Endothelial cell of umbilical vein (primary cell): ENCODE measurements around the gene PAX6. TPM values are rescaled to one million over a fixed set of nuclear protein-coding genes. Genes with fewer than 3 reads are reported as not detected.

Experiments
- Bru-seq: library from RNA; stranded (reverse); fragments of 400-500 nt; gene quantifications from one replicate; lab custom pipeline; 2021; lab: Mats Ljungman, UMichigan
- BruChase-seq, 2 experiments: library from RNA; stranded (reverse); fragments of 400-500 nt; gene quantifications; one replicate each; lab custom pipeline; 2021; lab: Mats Ljungman, UMichigan
- BruUV-seq: library from RNA; stranded (reverse); fragments of 400-500 nt; replicated peaks from 2 replicates; lab custom pipeline; 2021; lab: Mats Ljungman, UMichigan
- CTCF ChIA-PET: fragments of 300-600, 350-600 bp; sonication (Branson Sonifier 250); formaldehyde crosslinking; loops from one replicate; lab custom pipeline; 2021; ENCODE audit warnings: antibody characterized with exemption, inconsistent platforms; lab: Charles Lee
- POLR2A ChIA-PET: fragments of 300-600, 350-600 bp; sonication (Branson Sonifier 250); formaldehyde crosslinking; loops from one replicate; lab custom pipeline; 2021; ENCODE audit warnings: antibody characterized with exemption, inconsistent platforms; lab: Charles Lee
- DNase-seq: peaks from one replicate; pipeline ENCODE4 v3.0.0-alpha.2; 2011; ENCODE audit warnings: low read depth, low spot score
- FAIRE-seq: peaks from 2 replicates; lab custom pipeline; 2011; peaks lifted over from hg19 to GRCh38; lab: Jason Lieb, UNC
- H2AFZ ChIP-seq: 2 replicates; pipeline ENCODE4 v1.6.0; 2012; ENCODE audit warnings: low read depth, low read length, control low read depth, inconsistent platforms
- H3K27ac ChIP-seq: 2 replicates; pipeline ENCODE4 v1.5.1; 2011; ENCODE audit warnings: low read depth, mild to moderate bottlenecking, control low read depth, low read length, moderate library complexity; ENCODE audit not compliant: insufficient read depth
- H3K27me3 ChIP-seq, 2 experiments: 2 replicates each; pipeline versions ENCODE4 v1.6.0 to v1.6.1; 2011; ENCODE audit warnings: low read length in 2 of 2, mixed read lengths in 1 of 2; ENCODE audit not compliant: control insufficient read depth in 2 of 2, insufficient read depth in 2 of 2
- H3K36me3 ChIP-seq, 2 experiments: 2 replicates in 1 of 2; 3 replicates in 1 of 2; pipeline ENCODE4 v1.5.1; 2011; ENCODE audit warnings: low read length in 2 of 2, mild to moderate bottlenecking in 1 of 2, moderate library complexity in 1 of 2; ENCODE audit not compliant: control insufficient read depth in 2 of 2, insufficient read depth in 2 of 2; ENCODE audit errors: extremely low read depth in 1 of 2
- H3K4me1 ChIP-seq: 3 replicates; pipeline ENCODE4 v1.5.1; 2011; ENCODE audit warnings: mild to moderate bottlenecking, low read length; ENCODE audit not compliant: control insufficient read depth, insufficient read depth; ENCODE audit errors: extremely low read depth
- H3K4me2 ChIP-seq: 2 replicates; pipeline ENCODE4 v1.6.1; 2011; ENCODE audit warnings: low read length, control low read depth, mixed read lengths; ENCODE audit not compliant: insufficient read depth
- H3K4me3 ChIP-seq, 3 experiments: fragments of 200-600 bp in 1 of 3; sonication (generic), shearing (Covaris generic) in 1 of 3; replicated peaks in 1 of 3; 2 replicates each; pipeline ENCODE4 v1.5.1; 2011 to 2016; ENCODE audit warnings: control low read depth in 3 of 3, low read length in 3 of 3, mild to moderate bottlenecking in 2 of 3, inconsistent platforms in 1 of 3, low read depth in 1 of 3, moderate library complexity in 1 of 3; ENCODE audit not compliant: insufficient read depth in 1 of 3
- H3K79me2 ChIP-seq: 2 replicates; pipeline ENCODE4 v1.6.0; 2012; ENCODE audit warnings: low read length, inconsistent platforms; ENCODE audit not compliant: control insufficient read depth, insufficient read depth
- H3K9ac ChIP-seq: replicated peaks from 2 replicates; pipeline ENCODE3; 2011; ENCODE audit warnings: low read length, control low read depth; ENCODE audit not compliant: insufficient read depth; ENCODE audit errors: extremely low read depth
- H3K9me1 ChIP-seq: replicated peaks from 3 replicates; pipeline ENCODE4 v1.6.0; 2011; ENCODE audit warnings: mild to moderate bottlenecking, low read length; ENCODE audit not compliant: control insufficient read depth, insufficient read depth; ENCODE audit errors: extremely low read depth
- H3K9me3 ChIP-seq: replicated peaks from 2 replicates; pipeline ENCODE4 v1.5.1; 2012; ENCODE audit warnings: low read length, inconsistent platforms; ENCODE audit not compliant: control insufficient read depth, insufficient read depth
- H4K20me1 ChIP-seq: replicated peaks from 2 replicates; pipeline ENCODE3; 2011; ENCODE audit warnings: mild to moderate bottlenecking, low read length; ENCODE audit not compliant: control insufficient read depth, insufficient read depth; ENCODE audit errors: extremely low read depth
- EZH2 ChIP-seq: IDR thresholded peaks from 2 replicates; pipeline ENCODE4 v1.6.1; 2012; ENCODE audit warnings: borderline replicate concordance, low read depth, mild to moderate bottlenecking, moderate library complexity, low read length, inconsistent platforms; ENCODE audit not compliant: severe bottlenecking
- FOS ChIP-seq: IDR thresholded peaks from 2 replicates; pipeline ENCODE4 v1.6.1; 2011; ENCODE audit warnings: mild to moderate bottlenecking, low read length, moderate library complexity, borderline replicate concordance; ENCODE audit not compliant: insufficient read depth
- GATA2 ChIP-seq: IDR thresholded peaks from 2 replicates; pipeline ENCODE4 v1.7.0; 2011; ENCODE audit warnings: low read depth, mild to moderate bottlenecking, moderate library complexity, mixed read lengths, low read length; ENCODE audit not compliant: insufficient read length, insufficient read depth
- JUN ChIP-seq: IDR thresholded peaks from 2 replicates; pipeline ENCODE4 v1.6.1; 2011; ENCODE audit warnings: borderline replicate concordance, low read depth; ENCODE audit not compliant: insufficient read length, insufficient read depth
- MYC ChIP-seq: IDR thresholded peaks from one replicate; pipeline ENCODE4 v1.6.1; 2011; ENCODE audit warnings: mild to moderate bottlenecking, low read depth, low read length
- POLR2AphosphoS5 ChIP-seq: IDR thresholded peaks from 2 replicates; pipeline ENCODE4 v1.6.1; 2012; ENCODE audit warnings: low read depth, mild to moderate bottlenecking, control low read depth, low read length, moderate library complexity; ENCODE audit not compliant: insufficient read depth
- dilution Hi-C: fragments of 300-500 bp; cut with MboI; formaldehyde crosslinking; loops from one replicate; pipeline ENCODE4 v1.15.0; 2019; ENCODE audit warnings: low sequenced_read_pairs; ENCODE audit not compliant: extremely low pct_ligation_motif_present
- intact Hi-C: fragments of 100-400 bp; cut with micrococcal nuclease; formaldehyde crosslinking; loops from one replicate; pipeline ENCODE4 v1.10.0; 2022
- long read RNA-seq: library from polyadenylated mRNA; stranded (forward); transcript quantifications from one replicate; pipeline ENCODE4 v2.0.0, GENCODE V29; 2021
- polyA minus RNA-seq, 3 experiments: library from RNA; depleted of rRNA, polyadenylated mRNA; stranded (reverse); fragments of >200 nt; gene quantifications; 1 replicate in 1 of 3; 2 replicates in 2 of 3; pipeline ENCODE4 v1.2.3, GENCODE V29; 2011
- polyA plus RNA-seq, 4 experiments: library from polyadenylated mRNA; depleted of rRNA in 3 of 4; stranded (reverse) in 3 of 4; unstranded in 1 of 4; fragments of >200 nt; gene quantifications; 2 replicates each; pipeline versions ENCODE4 v1.2.1 to v1.2.3, GENCODE V29; 2011 to 2012; ENCODE audit warnings: missing spikeins in 1 of 4
- total RNA-seq: library from RNA; stranded (reverse); gene quantifications from 2 replicates; pipeline ENCODE4 v1.2.3, GENCODE V29; 2021

Gene PAX6
- total RNA-seq (not detected in 2 replicates), polyA plus RNA-seq (not detected in 2 replicates), polyA minus RNA-seq (0.91 TPM in 1 of 2 replicates, not detected in the other), Bru-seq, nascent RNA (not detected), BruChase-seq, experiment 1, labeled RNA remaining after a 6-hour chase (percentile 3 among the genes with signal in this experiment), BruChase-seq, experiment 2, labeled RNA remaining after a 2-hour chase (percentile 3 among the genes with signal in this experiment)
- 0.04 and 0.10 TPM in 2 replicates for polyA plus RNA-seq (2011; cell fraction: cytosol; rRNA removed)
- not detected in 2 replicates for polyA plus RNA-seq (2011; cell fraction: nucleus; rRNA removed)
- not detected in 2 replicates for polyA plus RNA-seq (2012)
- polyA minus RNA-seq (2011; cell fraction: cytosol; rRNA and poly(A)+ RNA removed), result 3.7 TPM
- polyA minus RNA-seq (2011; cell fraction: nucleus; rRNA and poly(A)+ RNA removed), result not detected in 2 replicates
- long read RNA-seq, result 0 reads

DNA sequence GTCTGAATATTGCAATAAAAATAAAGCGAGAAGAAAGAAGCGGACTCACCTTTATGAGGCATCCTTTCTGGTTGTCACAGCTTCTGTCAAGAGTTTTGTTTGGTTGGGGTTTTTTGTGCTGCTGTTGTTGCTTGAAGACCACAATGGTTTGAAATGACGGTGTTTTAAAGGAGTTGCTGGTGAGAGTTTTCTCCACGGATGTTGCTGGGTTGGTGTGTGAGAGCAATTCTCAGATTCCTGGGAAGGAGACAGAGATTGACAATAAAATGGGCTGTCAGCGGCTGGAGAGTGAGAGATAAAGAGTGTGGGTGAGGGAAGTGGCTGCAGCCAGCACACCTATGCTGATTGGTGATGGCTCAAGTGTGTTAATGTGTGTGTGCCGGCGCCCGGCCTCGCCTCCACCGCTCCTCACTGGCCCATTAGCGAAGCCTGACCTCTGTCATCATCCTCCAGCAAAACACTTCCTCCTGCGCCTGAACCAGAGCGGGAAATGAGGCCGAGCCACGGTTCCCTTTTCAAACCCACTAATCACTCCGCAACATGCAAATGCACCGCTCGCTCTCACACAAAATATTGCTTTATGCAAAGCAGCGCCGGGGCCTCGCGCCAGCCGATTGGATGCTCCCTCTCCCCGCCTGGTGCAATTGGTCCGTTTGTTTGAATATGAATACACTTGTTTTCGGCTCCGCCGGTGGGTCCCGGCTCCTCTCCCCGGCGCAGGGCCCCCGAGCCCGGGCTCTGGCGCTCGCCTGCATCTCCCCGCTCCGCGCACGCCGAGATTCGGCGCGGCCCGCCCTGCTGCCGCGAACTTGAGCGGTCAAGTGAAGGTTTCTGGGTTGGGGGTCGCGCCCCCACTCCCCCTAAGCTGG, at the start of gene PAX6:
PAX6 (minus strand) TSS at position 544 of the 869 bp plus-strand sequence. CDS start 4,911 bp downstream, outside the sequence.
- Histone ChIP-seq H3K4me3 (peak within 1 kb of the TSS in 1 of 3 experiments; percentile 11), H3K9me1 (no peaks in the 10 kb centered on the region), H3K4me1 (peaks cover 4% of the 10 kb centered on the region), H3K9me3 (no peaks in the 10 kb centered on the region), H2AFZ (peak within 1 kb of the TSS; percentile 48), H3K27ac (no peak within 1 kb of the TSS), H4K20me1 (no peaks in the 10 kb centered on the region), H3K79me2 (no peaks in the 10 kb centered on the region), H3K9ac (no peak within 1 kb of the TSS), H3K36me3 (no peaks in the 10 kb centered on the region), H3K4me2 (peak within 1 kb of the TSS; percentile 32), H3K27me3 (peaks cover 89 to 99% of the 10 kb centered on the region in 2 experiments)
- DNase-seq, result peak; percentile 66
- intact Hi-C loops (loop anchor here (1.0 to 10.0 kb wide), 4 partner anchors 10 to 794 kb away; partner anchors contain the start of gene RCN1), dilution Hi-C loops (no loop called here)
- TF ChIP-seq JUN (no peak), FOS (no peak), MYC (no peak), GATA2 (no peak), EZH2 (peak; percentile 94), POLR2AphosphoS5 (no peak)
- ChIA-PET POLR2A (no interaction called here), CTCF (interaction anchor here (0.7 to 1.2 kb wide), 2 partner anchors 10 to 170 kb away, joined by 3 read pairs; no protein-coding TSS in a partner anchor)
- peak; percentile 62 for FAIRE-seq
- BruUV-seq, result no TSS peak
